PC-3 (cell line): Measurements from ENCODE around the gene TDRD7. TPM values are rescaled to one million over a fixed set of nuclear protein-coding genes. Genes with fewer than 3 reads are reported as not detected.

Experiments
- ATAC-seq: fragments of 200-7000 bp; cut with Tn5 transposase; 2 replicates; pipeline ENCODE4 v1.9.1; 2020; ENCODE audit warnings: mild to moderate bottlenecking, moderate library complexity
- BruUV-seq: library from RNA; stranded (reverse); fragments of 400-500 nt; replicated peaks from 2 replicates; lab custom pipeline; 2021; lab: Mats Ljungman, UMichigan
- CTCF ChIA-PET: fragments of 300-600 bp; sonication (Branson Sonifier 250); formaldehyde crosslinking; loops from one replicate; lab custom pipeline; 2022; ENCODE audit warnings: antibody characterized with exemption; lab: Charles Lee
- POLR2A ChIA-PET: fragments of 300-600 bp; sonication (Branson Sonifier 250); formaldehyde crosslinking; loops from one replicate; lab custom pipeline; 2022; ENCODE audit warnings: antibody characterized with exemption; ENCODE audit not compliant: unreplicated experiment; lab: Charles Lee
- DNase-seq: peaks from one replicate; pipeline ENCODE4 v3.0.0-alpha.2; 2015
- H2AFZ ChIP-seq: fragments of 300-600 bp; sonication (generic); 2 replicates; pipeline ENCODE4 v1.6.0; 2016; ENCODE audit warnings: antibody characterized with exemption, low read length
- H3F3A ChIP-seq: fragments of 300-600 bp; sonication (generic); one replicate; pipeline ENCODE4 v1.6.0; 2017; ENCODE audit warnings: antibody characterized with exemption, low read length, control low read depth, mild to moderate bottlenecking; ENCODE audit not compliant: unreplicated experiment
- H3K27ac ChIP-seq: fragments of 300-600 bp; sonication (generic); 2 replicates; pipeline ENCODE4 v1.5.1; 2016; ENCODE audit warnings: mild to moderate bottlenecking, low read length
- H3K27me3 ChIP-seq: fragments of 300-600 bp; sonication (generic); 2 replicates; pipeline ENCODE4 v1.6.1; 2016; ENCODE audit warnings: low read length, mixed read lengths
- H3K36me3 ChIP-seq: fragments of 300-600 bp; sonication (generic); 2 replicates; pipeline ENCODE4 v1.6.1; 2016; ENCODE audit warnings: low read depth, mixed run types, low read length, mixed read lengths
- H3K4me1 ChIP-seq: fragments of 300-600 bp; sonication (generic); 2 replicates; pipeline ENCODE4 v1.5.1; 2016; ENCODE audit warnings: low read length; ENCODE audit not compliant: insufficient read depth
- H3K4me2 ChIP-seq: fragments of 300-600 bp; sonication (generic); 2 replicates; pipeline ENCODE4 v1.6.0; 2016; ENCODE audit warnings: low read length
- H3K4me3 ChIP-seq: fragments of 300-600 bp; sonication (generic); 2 replicates; pipeline ENCODE4 v1.5.1; 2016; ENCODE audit warnings: mild to moderate bottlenecking, low read length, mixed read lengths
- H3K79me2 ChIP-seq: fragments of 300-600 bp; sonication (generic); 2 replicates; pipeline ENCODE4 v1.6.1; 2017; ENCODE audit warnings: low read length, mixed read lengths
- H3K9ac ChIP-seq: fragments of 300-600 bp; sonication (generic); 2 replicates; pipeline ENCODE4 v1.6.0; 2016; ENCODE audit warnings: mild to moderate bottlenecking, low read length
- H3K9me2 ChIP-seq: fragments of 300-600 bp; sonication (generic); replicated peaks from 2 replicates; pipeline ENCODE4 v1.6.1; 2016; ENCODE audit warnings: mixed run types, low read length, mixed read lengths
- H3K9me3 ChIP-seq: fragments of 300-600 bp; sonication (generic); 2 replicates; pipeline ENCODE4 v1.6.1; 2016; ENCODE audit warnings: low read length, mixed read lengths
- H4K20me1 ChIP-seq: fragments of 300-600 bp; sonication (generic); 2 replicates; pipeline ENCODE4 v1.6.1; 2016; ENCODE audit warnings: low read length, mixed read lengths
- EZH2 ChIP-seq: fragments of 300-600 bp; sonication (generic); IDR thresholded peaks from one replicate; pipeline ENCODE4 v1.6.1; 2017; ENCODE audit warnings: antibody characterized with exemption, mild to moderate bottlenecking, low read length; ENCODE audit not compliant: unreplicated experiment
- EZH2phosphoT487 ChIP-seq: fragments of 300-600 bp; sonication (generic); IDR thresholded peaks from 2 replicates; pipeline ENCODE4 v1.6.1; 2018; ENCODE audit warnings: mild to moderate bottlenecking, antibody characterized with exemption, low read length, borderline replicate concordance
- intact Hi-C: fragments of 100-400 bp; cut with micrococcal nuclease; formaldehyde crosslinking; loops from 2 replicates; pipeline ENCODE4 v1.9.0; 2023
- total RNA-seq: library from RNA; depleted of rRNA; stranded (reverse); fragments of >200 nt; gene quantifications from 2 replicates; pipeline ENCODE4 v1.2.3, GENCODE V29; 2014
- TF ChIP-seq, protein P1 (sequence below): fragments of 300-600 bp; sonication (generic); conservative IDR thresholded peaks from 2 replicates; pipeline ENCODE4 v1.5.1; 2017; ENCODE audit warnings: antibody characterized with exemption, low read depth, mild to moderate bottlenecking, low read length

Gene TDRD7
- total RNA-seq, 1 experiment from 2014 or later, result 4.2 TPM

DNA sequence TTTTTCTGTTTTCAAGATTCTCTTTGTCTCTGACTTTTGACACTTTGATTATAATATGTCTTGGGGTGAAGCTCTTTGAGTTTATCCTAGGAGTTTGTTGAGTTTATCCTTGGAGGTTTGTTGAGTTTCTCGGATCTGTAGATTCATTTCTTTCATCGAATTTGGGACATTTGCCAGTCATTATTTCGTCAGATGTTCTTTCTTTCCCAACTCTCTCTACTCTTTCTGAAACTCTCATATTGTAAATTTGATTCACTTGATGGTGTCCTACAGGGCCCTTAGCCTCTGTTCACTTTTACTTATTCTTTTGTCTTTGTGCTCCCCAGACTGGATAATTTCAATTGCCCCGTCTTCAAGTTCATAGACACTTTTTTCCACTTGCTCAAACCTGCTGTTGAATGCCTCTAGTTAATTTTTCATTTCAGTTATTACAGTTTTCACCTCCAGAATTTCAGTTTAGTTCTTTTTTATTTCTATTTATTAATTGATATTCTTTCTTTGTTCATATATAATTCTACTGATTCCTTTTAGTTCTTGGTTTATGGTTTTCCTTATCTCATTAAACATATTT, 8.1 kb upstream of the TDRD7 start:
- Histone ChIP-seq H3K27me3 (no peaks in the 10 kb centered on the region), H3K4me1 (peaks cover 2% of the 10 kb centered on the region), H4K20me1 (no peaks in the 10 kb centered on the region), H3K9ac (no peak overlapping the region), H2AFZ (no peak overlapping the region), H3F3A (no peaks in the 10 kb centered on the region), H3K9me3 (0 out of 2 replicates have a peak, but pooled peaks cover 5% of the 10 kb centered on the region), H3K4me3 (no peak overlapping the region), H3K79me2 (no peaks in the 10 kb centered on the region), H3K27ac (no peak overlapping the region), H3K4me2 (no peak overlapping the region), H3K9me2 (no peaks in the 10 kb centered on the region), H3K36me3 (no peaks in the 10 kb centered on the region)
- no TSS peak for BruUV-seq
- ChIA-PET POLR2A (no interaction called here), CTCF (no interaction called here)
- ATAC-seq (no peak), DNase-seq (no peak)
- intact Hi-C loops, result no loop called here
- TF ChIP-seq EZH2phosphoT487, result no peak
- TF ChIP-seq, protein P1, sequence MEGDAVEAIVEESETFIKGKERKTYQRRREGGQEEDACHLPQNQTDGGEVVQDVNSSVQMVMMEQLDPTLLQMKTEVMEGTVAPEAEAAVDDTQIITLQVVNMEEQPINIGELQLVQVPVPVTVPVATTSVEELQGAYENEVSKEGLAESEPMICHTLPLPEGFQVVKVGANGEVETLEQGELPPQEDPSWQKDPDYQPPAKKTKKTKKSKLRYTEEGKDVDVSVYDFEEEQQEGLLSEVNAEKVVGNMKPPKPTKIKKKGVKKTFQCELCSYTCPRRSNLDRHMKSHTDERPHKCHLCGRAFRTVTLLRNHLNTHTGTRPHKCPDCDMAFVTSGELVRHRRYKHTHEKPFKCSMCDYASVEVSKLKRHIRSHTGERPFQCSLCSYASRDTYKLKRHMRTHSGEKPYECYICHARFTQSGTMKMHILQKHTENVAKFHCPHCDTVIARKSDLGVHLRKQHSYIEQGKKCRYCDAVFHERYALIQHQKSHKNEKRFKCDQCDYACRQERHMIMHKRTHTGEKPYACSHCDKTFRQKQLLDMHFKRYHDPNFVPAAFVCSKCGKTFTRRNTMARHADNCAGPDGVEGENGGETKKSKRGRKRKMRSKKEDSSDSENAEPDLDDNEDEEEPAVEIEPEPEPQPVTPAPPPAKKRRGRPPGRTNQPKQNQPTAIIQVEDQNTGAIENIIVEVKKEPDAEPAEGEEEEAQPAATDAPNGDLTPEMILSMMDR, result no peak
- TF ChIP-seq EZH2, result no peak

DNA sequence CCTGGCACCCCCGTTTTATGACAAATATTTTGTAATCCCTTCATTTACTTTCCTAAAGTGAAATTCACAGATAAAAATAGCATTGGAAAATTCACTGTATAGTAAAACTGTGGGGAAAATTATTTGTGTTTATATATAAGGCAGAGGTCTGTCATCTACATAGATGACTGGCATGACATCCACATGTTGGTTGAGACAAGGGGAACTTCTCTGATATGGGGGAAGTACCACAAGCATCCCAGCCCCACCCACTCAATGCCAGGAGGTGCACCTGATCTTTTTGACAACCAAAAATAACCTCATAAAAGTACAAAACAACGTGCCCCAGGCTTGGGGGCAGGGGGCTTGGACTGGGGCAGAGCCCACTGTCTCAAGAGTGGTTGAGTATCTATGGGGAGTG, 6.3 kb upstream of the TDRD7 start:
- no TSS peak for BruUV-seq
- Histone ChIP-seq H3K9ac (no peak overlapping the region), H3K4me2 (no peak overlapping the region), H4K20me1 (no peaks in the 10 kb centered on the region), H3K9me2 (no peaks in the 10 kb centered on the region), H3K36me3 (no peaks in the 10 kb centered on the region), H3K4me1 (no peaks in the 10 kb centered on the region), H2AFZ (no peak overlapping the region), H3K9me3 (0 out of 2 replicates have a peak, but pooled peaks cover 5% of the 10 kb centered on the region), H3K27ac (no peak overlapping the region), H3K27me3 (no peaks in the 10 kb centered on the region), H3K79me2 (no peaks in the 10 kb centered on the region), H3K4me3 (no peak overlapping the region), H3F3A (no peaks in the 10 kb centered on the region)
- ChIA-PET CTCF (no interaction called here), POLR2A (no interaction called here)
- ATAC-seq, result no peak
- no peak for DNase-seq
- no peak for TF ChIP-seq EZH2
- intact Hi-C loops, result no loop called here

DNA sequence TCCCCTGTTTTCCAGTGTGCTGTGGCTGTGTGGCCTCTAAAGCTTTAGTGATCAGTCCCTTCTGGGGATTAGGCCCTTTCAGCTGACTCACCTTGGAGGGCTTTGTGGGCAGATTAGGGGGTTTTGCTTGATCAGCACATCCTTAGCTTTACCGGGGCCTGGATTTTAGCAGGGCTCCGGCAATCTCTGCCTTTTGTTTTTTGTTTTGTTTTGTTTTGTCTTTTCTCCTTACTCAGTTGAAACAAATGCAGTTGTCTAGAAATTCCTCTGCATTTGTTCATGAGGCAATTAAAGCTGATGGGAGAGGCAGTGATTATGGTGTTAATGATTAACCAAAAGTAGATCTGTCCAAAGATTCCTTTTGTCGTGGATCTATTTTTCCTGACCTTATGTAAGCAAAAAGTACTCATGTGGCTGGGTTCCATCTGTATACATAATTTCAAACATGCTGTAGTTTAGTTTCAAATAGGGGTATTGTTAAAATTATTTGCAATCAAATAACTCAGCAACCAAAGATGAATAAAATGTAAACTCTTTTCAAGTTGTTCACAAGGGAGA, 5.2 kb upstream of the TDRD7 start:
- Histone ChIP-seq H3K79me2 (no peaks in the 10 kb centered on the region), H3K27me3 (no peaks in the 10 kb centered on the region), H3K9ac (no peak overlapping the region), H3K9me3 (0 out of 2 replicates have a peak, but pooled peaks cover 5% of the 10 kb centered on the region), H3K9me2 (no peaks in the 10 kb centered on the region), H3F3A (no peaks in the 10 kb centered on the region), H3K36me3 (no peaks in the 10 kb centered on the region), H3K4me3 (no peak overlapping the region), H2AFZ (no peak overlapping the region), H3K4me2 (no peak overlapping the region), H3K27ac (no peak overlapping the region), H4K20me1 (no peaks in the 10 kb centered on the region), H3K4me1 (no peaks in the 10 kb centered on the region)
- ATAC-seq (no peak), DNase-seq (no peak)
- ChIA-PET CTCF (no interaction called here), POLR2A (no interaction called here)
- TF ChIP-seq EZH2 (no peak), EZH2phosphoT487 (no peak)
- TF ChIP-seq, protein P1, result no peak
- BruUV-seq, result no TSS peak
- intact Hi-C loops, result no loop called here
